Bronchial epithelial cell (primary cell): Measurements from ENCODE around the gene LHPP. TPM values are rescaled to one million over a fixed set of nuclear protein-coding genes. Genes with fewer than 3 reads are reported as not detected.

Source experiments
- DNase-seq: peaks from one replicate; pipeline ENCODE4 v3.0.0-alpha.2; 2010; ENCODE audit warnings: low read depth
- FAIRE-seq: peaks from 2 replicates; lab custom pipeline; 2011; peaks lifted over from hg19 to GRCh38; lab: Jason Lieb, UNC
- H3K27me3 ChIP-seq: 2 replicates; pipeline ENCODE4 v1.5.1; 2011; ENCODE audit warnings: low read length; ENCODE audit not compliant: control insufficient read depth, insufficient read depth
- H3K36me3 ChIP-seq: 2 replicates; pipeline ENCODE4 v1.5.1; 2011; ENCODE audit warnings: low read length; ENCODE audit not compliant: control insufficient read depth, insufficient read depth
- H3K4me3 ChIP-seq: 2 replicates; pipeline ENCODE4 v1.5.1; 2011; ENCODE audit warnings: mild to moderate bottlenecking, low read depth, low read length, control low read depth
- total RNA-seq: library from RNA; depleted of rRNA; stranded (reverse); fragments of >200 nt; gene quantifications from 2 replicates; pipeline ENCODE4 v1.2.1, GENCODE V29; 2014
- TF ChIP-seq, protein P1 (sequence below): IDR thresholded peaks from 2 replicates; pipeline ENCODE4 v1.5.1; 2011; ENCODE audit warnings: mild to moderate bottlenecking, moderate library complexity, low read length, control low read depth, inconsistent platforms; ENCODE audit not compliant: insufficient read depth, severe bottlenecking

Gene LHPP
- total RNA-seq, 1 donor from 2014 or later = 14.0 TPM

DNA sequence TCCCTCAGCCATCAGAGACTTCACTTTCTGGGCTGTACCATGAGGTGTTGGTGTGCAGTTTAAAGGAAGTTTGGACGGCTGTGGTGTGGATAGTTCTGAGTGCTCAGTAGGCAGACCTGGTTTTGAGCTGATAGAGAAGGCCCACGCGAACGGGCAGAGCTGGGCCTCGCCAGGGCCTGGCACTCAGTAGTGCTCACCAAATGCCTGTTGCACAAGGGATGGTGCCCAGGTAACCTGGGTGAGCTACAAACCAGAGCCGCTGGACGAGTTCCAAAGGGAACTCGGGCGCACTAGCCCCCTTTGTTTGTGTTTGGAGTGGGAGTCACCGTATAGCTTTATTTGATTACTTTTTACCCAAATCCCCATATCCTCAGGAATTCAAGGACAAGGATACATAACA lies 95.5 kb downstream of the LHPP start:
- no peaks in the 10 kb centered on the region for H3K36me3 ChIP-seq
- DNase-seq (no peak), FAIRE-seq (no peak)
- no peak overlapping the region for H3K4me3 ChIP-seq
- TF ChIP-seq, protein P1, sequence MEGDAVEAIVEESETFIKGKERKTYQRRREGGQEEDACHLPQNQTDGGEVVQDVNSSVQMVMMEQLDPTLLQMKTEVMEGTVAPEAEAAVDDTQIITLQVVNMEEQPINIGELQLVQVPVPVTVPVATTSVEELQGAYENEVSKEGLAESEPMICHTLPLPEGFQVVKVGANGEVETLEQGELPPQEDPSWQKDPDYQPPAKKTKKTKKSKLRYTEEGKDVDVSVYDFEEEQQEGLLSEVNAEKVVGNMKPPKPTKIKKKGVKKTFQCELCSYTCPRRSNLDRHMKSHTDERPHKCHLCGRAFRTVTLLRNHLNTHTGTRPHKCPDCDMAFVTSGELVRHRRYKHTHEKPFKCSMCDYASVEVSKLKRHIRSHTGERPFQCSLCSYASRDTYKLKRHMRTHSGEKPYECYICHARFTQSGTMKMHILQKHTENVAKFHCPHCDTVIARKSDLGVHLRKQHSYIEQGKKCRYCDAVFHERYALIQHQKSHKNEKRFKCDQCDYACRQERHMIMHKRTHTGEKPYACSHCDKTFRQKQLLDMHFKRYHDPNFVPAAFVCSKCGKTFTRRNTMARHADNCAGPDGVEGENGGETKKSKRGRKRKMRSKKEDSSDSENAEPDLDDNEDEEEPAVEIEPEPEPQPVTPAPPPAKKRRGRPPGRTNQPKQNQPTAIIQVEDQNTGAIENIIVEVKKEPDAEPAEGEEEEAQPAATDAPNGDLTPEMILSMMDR = no peak
- H3K27me3 ChIP-seq = no peaks in the 10 kb centered on the region

DNA sequence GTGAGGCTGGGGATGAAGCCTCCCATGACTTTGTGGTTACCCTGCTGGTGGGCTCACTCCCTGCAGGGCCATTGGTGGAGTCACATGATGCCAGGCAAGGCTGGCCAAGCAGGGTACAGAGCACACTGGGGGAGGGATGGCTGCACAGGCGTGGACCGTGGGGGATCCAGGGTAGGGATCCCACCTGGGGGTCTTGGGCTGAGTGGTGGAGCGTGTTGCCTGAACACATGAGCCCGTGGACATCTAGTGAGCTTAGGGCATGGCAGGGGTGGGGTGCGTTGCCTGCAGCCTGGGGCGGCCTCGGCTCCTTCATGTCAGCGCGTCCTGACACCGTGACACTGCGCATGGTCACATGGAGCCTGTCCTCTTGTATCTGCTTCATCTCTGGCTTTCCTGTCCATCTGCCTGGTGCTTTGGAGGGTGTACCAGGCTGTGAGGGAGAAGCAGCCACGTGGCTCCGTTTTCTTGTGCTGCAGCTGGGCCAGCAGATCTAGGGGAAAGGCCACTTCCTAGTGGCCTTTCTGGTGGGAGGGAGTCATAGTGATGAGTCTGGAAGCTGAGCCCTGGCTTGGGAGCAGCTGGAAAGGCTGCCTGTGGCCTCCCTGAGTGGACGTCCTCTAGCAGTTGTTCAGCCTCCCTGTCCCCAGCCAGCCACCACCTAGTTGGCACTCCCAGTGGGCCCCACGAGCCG lies 96.2 kb downstream of the LHPP start:
- Histone ChIP-seq H3K27me3 (no peaks in the 10 kb centered on the region), H3K36me3 (no peaks in the 10 kb centered on the region), H3K4me3 (no peak overlapping the region)
- DNase-seq (no peak), FAIRE-seq (no peak)
- TF ChIP-seq, protein P1 = no peak

DNA sequence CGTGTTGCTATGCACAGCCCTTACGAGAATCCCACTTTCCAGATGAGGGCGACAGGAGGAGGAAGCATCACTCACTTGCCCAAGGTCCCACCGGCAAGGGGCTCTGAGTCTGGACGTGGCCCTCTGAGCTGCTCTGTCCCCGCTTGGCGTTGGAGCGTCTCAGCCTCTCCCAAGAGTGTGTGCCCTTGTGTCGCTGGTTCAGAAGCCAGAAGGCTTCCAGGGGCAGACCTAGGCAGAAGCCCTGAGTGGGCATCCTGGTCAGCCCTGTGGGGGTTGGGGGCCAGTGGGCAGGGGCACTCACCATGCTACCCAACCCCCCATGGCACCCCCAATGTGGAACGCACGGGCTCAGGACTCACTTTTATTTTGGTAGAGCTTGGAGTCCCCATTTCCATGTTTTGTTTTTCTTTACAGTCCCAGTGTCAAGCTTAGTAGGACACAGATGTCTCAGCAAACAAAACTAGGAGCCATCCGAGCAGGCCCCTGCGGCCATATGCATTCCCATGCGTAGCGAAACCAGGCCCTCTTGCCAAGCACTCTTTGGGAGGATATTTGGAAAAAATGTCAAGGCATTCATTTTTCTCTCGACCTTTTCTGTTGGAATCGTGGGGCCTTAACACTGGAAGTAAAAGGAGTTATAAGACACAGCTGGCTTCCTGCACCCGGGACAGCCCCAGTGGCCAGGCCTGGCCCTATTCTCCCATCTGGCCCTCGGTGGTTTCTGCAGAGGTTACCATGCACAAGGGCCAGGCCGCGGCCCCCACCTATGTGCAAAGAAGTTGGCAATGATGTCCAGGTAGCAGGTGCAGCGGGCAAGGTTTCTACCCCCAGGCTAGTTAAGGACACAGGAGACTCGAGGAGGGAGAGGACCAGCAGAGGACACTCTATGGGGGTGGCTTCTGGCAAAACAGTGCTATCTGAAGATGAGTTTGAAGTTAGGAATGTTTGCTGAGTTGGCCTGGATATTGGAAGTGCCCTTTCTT lies 97.0 kb downstream of the LHPP start:
- no peaks in the 10 kb centered on the region for H3K36me3 ChIP-seq
- no peak for DNase-seq
- H3K27me3 ChIP-seq = no peaks in the 10 kb centered on the region
- no peak overlapping the region for H3K4me3 ChIP-seq
- TF ChIP-seq, protein P1 = no peak
- FAIRE-seq = no peak

DNA sequence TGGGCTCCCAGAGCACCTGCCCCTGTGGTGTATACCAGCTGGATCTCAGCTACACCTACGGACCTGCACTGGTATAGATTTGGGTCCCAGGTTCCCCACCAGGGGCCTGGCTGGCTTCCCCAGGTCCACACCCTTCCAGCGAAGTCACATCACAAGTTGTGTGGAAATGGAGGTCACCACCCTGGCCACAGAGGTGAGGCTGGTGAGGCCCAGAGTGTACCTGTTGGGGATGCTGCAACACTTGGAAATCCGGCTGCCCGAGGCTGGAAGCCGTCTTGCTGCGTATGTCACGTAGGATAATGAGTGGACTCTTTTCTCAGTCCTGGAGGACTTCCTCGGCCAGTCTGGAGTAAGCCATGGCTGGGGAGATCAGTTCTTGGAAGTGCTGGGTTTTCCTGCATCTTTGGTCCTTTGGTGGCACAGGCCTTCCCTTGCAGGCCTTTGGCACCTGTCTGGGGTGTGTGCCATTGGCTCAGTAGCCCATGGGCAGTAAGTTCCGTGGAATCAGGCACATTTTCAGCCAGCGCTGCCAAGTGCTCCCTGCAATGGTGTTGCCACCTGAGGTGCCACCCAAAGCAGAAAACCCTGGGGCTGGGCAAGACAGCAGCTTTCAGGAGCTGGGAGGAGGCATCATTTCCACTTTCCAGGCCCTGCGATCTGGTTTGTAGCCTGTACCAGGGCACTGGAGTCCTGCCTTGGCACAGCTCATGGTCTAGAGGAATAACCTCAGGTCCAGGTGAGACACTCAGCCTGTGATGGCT lies 97.9 kb downstream of the LHPP start:
- no peak for DNase-seq
- TF ChIP-seq, protein P1 = no peak
- Histone ChIP-seq H3K27me3 (no peaks in the 10 kb centered on the region), H3K4me3 (no peak overlapping the region), H3K36me3 (no peaks in the 10 kb centered on the region)
- no peak for FAIRE-seq

DNA sequence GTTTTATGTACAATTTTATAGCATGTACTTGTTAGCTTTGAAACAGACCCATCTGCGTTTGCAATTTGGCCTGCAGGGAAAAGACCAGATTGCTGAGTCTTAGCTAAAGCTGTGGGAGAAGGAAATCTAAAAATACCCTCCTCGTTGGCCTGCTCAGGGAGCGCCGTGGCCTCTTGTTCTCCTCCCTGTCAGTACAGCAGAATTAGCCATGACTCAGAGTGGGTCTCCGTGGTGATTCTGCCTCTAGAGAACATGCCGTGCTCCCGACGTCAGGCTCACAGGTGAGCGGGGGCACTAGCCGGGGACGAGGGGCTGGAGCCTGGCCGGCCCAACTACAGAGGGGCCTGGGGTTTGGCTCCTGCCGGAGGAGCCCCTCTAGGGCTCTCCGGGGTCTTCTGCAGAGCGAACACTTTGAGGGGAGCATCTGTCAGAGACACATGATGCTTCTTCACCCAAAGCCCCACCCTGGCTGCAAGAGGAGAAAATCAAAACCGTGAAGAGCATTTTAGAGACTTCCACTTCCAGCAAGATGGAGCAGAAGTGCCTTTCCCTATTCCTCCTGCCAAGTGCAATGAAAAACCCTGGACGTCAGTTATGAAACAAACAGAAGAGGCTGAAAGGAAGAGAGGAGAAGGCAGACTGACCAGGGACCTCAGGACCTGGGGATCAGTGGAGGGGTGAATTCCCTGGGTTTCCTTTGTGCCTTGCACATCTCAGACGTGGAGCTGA lies 98.9 kb downstream of the LHPP start:
- Histone ChIP-seq H3K4me3 (no peak overlapping the region), H3K36me3 (no peaks in the 10 kb centered on the region), H3K27me3 (no peaks in the 10 kb centered on the region)
- FAIRE-seq (no peak), DNase-seq (no peak)
- TF ChIP-seq, protein P1 = no peak
